GM12878 (cell line): ENCODE data around the gene SARM1. TPM values are rescaled to one million over a fixed set of nuclear protein-coding genes. Genes with fewer than 3 reads are reported as not detected.

Experiments
- ATAC-seq: fragments of 200-7000 bp; cut with Tn5 transposase; 3 replicates; pipeline ENCODE4 v1.9.1; 2020; ENCODE audit warnings: mild to moderate bottlenecking, moderate library complexity
- BruUV-seq: library from RNA; stranded (reverse); fragments of 400-500 nt; replicated peaks from 2 replicates; lab custom pipeline; 2021; lab: Mats Ljungman, UMichigan
- CTCF ChIA-PET: fragments of 300-600 bp; sonication (Branson Sonifier 250); formaldehyde crosslinking; extraction: SDS; loops from one replicate; lab custom pipeline; 2021; ENCODE audit warnings: inconsistent platforms; lab: Yijun Ruan, JAX
- POLR2A ChIA-PET: fragments of 350-600 bp; formaldehyde crosslinking; extraction: SDS; loops from one replicate; lab custom pipeline; 2021; ENCODE audit warnings: inconsistent platforms; lab: Charles Lee
- RAD21 ChIA-PET: fragments of 300-600 bp; sonication (Branson Sonifier 250); formaldehyde crosslinking; loops from one replicate; lab custom pipeline; 2023; ENCODE audit warnings: antibody characterized with exemption; ENCODE audit not compliant: unreplicated experiment; lab: Charles Lee
- SMC1A ChIA-PET: fragments of 300-600 bp; sonication (Branson Sonifier 250); formaldehyde crosslinking; loops from one replicate; lab custom pipeline; 2023; ENCODE audit not compliant: unreplicated experiment, uncharacterized antibody; lab: Charles Lee
- DNase-seq: peaks from one replicate; pipeline ENCODE4 v3.0.0-alpha.2; 2011; ENCODE audit warnings: low read depth, low spot score
- FAIRE-seq: peaks from 3 replicates; lab custom pipeline; 2011; peaks lifted over from hg19 to GRCh38; lab: Jason Lieb, UNC
- H2AFZ ChIP-seq: 2 replicates; pipeline ENCODE4 v1.6.0; 2011; ENCODE audit warnings: low read depth, low read length, control low read depth; ENCODE audit not compliant: control insufficient read depth
- H3K27ac ChIP-seq: 2 replicates; pipeline ENCODE4 v1.5.1; 2011; ENCODE audit warnings: control low read depth; ENCODE audit not compliant: control insufficient read depth, insufficient read depth
- H3K27me3 ChIP-seq, 2 experiments: replicated peaks in 1 of 2; 2 replicates each; pipeline versions ENCODE4 v1.6.0 to v1.6.1; 2011; ENCODE audit warnings: low read length in 1 of 2; ENCODE audit not compliant: control insufficient read depth in 2 of 2, insufficient read depth in 2 of 2
- H3K36me3 ChIP-seq, 2 experiments: 2 replicates each; pipeline ENCODE4 v1.5.1; 2011; ENCODE audit warnings: low read length in 1 of 2; ENCODE audit not compliant: control insufficient read depth in 2 of 2, insufficient read depth in 2 of 2
- H3K4me1 ChIP-seq: 2 replicates; pipeline ENCODE4 v1.6.1; 2011; ENCODE audit warnings: mild to moderate bottlenecking, low read length, moderate library complexity, mixed read lengths; ENCODE audit not compliant: control insufficient read depth, insufficient read depth
- H3K4me2 ChIP-seq: 2 replicates; pipeline ENCODE4 v1.6.0; 2011; ENCODE audit warnings: control low read depth; ENCODE audit not compliant: control insufficient read depth, insufficient read depth
- H3K4me3 ChIP-seq: fragments of 200-600 bp; sonication (generic); 2 replicates; pipeline ENCODE4 v1.5.1; 2016
- H3K79me2 ChIP-seq: 2 replicates; pipeline ENCODE4 v1.6.0; 2011; ENCODE audit warnings: low read length; ENCODE audit not compliant: control insufficient read depth, insufficient read depth
- H3K9ac ChIP-seq: 2 replicates; pipeline ENCODE4 v1.8.0; 2011; ENCODE audit warnings: low read length, control low read depth, mixed read lengths; ENCODE audit not compliant: control insufficient read depth, insufficient read depth
- H3K9me3 ChIP-seq: replicated peaks from 3 replicates; pipeline ENCODE4 v1.5.1; 2011; ENCODE audit warnings: mild to moderate bottlenecking, low read length; ENCODE audit not compliant: control insufficient read depth, insufficient read depth
- H4K20me1 ChIP-seq: 2 replicates; pipeline ENCODE4 v1.6.0; 2011; ENCODE audit not compliant: control insufficient read depth, insufficient read depth
- ASH2L ChIP-seq: fragments of 300-600, 200-600 bp; sonication (generic); IDR thresholded peaks from 2 replicates; pipeline ENCODE4 v1.6.1; 2017; ENCODE audit warnings: low read depth, mild to moderate bottlenecking, borderline replicate concordance
- BCL3 ChIP-seq: IDR thresholded peaks from 2 replicates; pipeline ENCODE4 v1.6.1; 2011; ENCODE audit warnings: borderline replicate concordance, low read depth, mild to moderate bottlenecking, moderate library complexity, low read length; ENCODE audit not compliant: insufficient read depth, poor library complexity, severe bottlenecking
- CHD4 ChIP-seq: fragments of 200-600 bp; sonication (generic); IDR thresholded peaks from 2 replicates; pipeline ENCODE4 v1.6.1; 2016; ENCODE audit warnings: mild to moderate bottlenecking
- ELK1 ChIP-seq: IDR thresholded peaks from 2 replicates; pipeline ENCODE4 v1.6.1; 2012; ENCODE audit warnings: low read depth, low read length, improper control_type of control experiment
- HCFC1 ChIP-seq: fragments of 150-350 bp; IDR thresholded peaks from 2 replicates; pipeline ENCODE4 v1.6.1; 2014; ENCODE audit warnings: low read length
- HDAC2 ChIP-seq: fragments of 200-600 bp; sonication (generic); IDR thresholded peaks from 2 replicates; pipeline ENCODE4 v1.6.1; 2017
- JUND ChIP-seq: IDR thresholded peaks from 2 replicates; pipeline ENCODE4 v1.6.1; 2012; ENCODE audit warnings: low read depth, mild to moderate bottlenecking, low read length, improper control_type of control experiment, moderate library complexity
- NFYB ChIP-seq: IDR thresholded peaks from 2 replicates; pipeline ENCODE4 v1.6.1; 2011; ENCODE audit warnings: low read depth, mild to moderate bottlenecking, low read length, improper control_type of control experiment, moderate library complexity; ENCODE audit not compliant: insufficient read depth
- NKRF ChIP-seq: fragments of 450-650 bp; conservative IDR thresholded peaks from 2 replicates; pipeline ENCODE4 v1.6.1; 2017; ENCODE audit warnings: mild to moderate bottlenecking, moderate library complexity
- PAX5 ChIP-seq: IDR thresholded peaks from 2 replicates; pipeline ENCODE4 v1.6.1; 2011; ENCODE audit warnings: low read depth, low read length, borderline replicate concordance
- SPI1 ChIP-seq: IDR thresholded peaks from 2 replicates; pipeline ENCODE4 v1.6.1; 2011; ENCODE audit warnings: low read depth, mild to moderate bottlenecking, low read length, moderate library complexity, borderline replicate concordance; ENCODE audit not compliant: insufficient read depth
- TCF7 ChIP-seq: IDR thresholded peaks from 2 replicates; pipeline ENCODE4 v1.6.1; 2014; ENCODE audit warnings: antibody characterized with exemption, borderline replicate concordance
- YY1 ChIP-seq: IDR thresholded peaks from 2 replicates; pipeline ENCODE4 v1.6.1; 2011; ENCODE audit warnings: low read depth, mild to moderate bottlenecking, low read length
- ZBTB33 ChIP-seq: fragments of 450-650 bp; IDR thresholded peaks from 2 replicates; pipeline ENCODE4 v1.6.1; 2017; ENCODE audit warnings: mild to moderate bottlenecking
- ZNF24 ChIP-seq: fragments of 450-650 bp; IDR thresholded peaks from 2 replicates; pipeline ENCODE4 v1.6.1; 2017; ENCODE audit warnings: antibody characterized with exemption, mild to moderate bottlenecking
- ZNF622 ChIP-seq: fragments of 450-650 bp; IDR thresholded peaks from 2 replicates; pipeline ENCODE4 v1.6.1; 2017; ENCODE audit warnings: mild to moderate bottlenecking, inconsistent platforms
- WGBS: methylation state at CpG from one replicate; pipeline ENCODE4 v1.1.6; 2016; ENCODE audit warnings: low lambda C conversion rate; ENCODE audit not compliant: insufficient replicate concordance, insufficient coverage; ENCODE audit errors: missing lambda C conversion rate; 5-methylcytosine and 5-hydroxymethylcytosine counted together
- in situ Hi-C: fragments of 300-500 bp; cut with MboI; formaldehyde crosslinking; loops from 9 replicates; pipeline ENCODE4 v1.14.3; 2018; ENCODE audit warnings: mixed read lengths
- intact Hi-C: fragments of 100-400 bp; cut with micrococcal nuclease; formaldehyde crosslinking; loops from one replicate; pipeline ENCODE4 v1.14.2; 2022; ENCODE audit not compliant: unreplicated experiment
- polyA plus RNA-seq, 11 experiments: library from polyadenylated mRNA; depleted of rRNA in 4 of 11; unstranded in 6 of 11; stranded (reverse) in 5 of 11; fragments of >200 nt; fragmentation: Nextera tagmentation in 4 of 11; fragmentation: Illumina TruSeq in 1 of 11; extraction: Ambion mirVana in 4 of 11; extraction: Trizol in 1 of 11; gene quantifications; 1 replicate in 1 of 11; 2 replicates in 10 of 11; pipeline versions ENCODE4 v1.2.1 to v1.2.3, GENCODE V29; 2011 to 2016; ENCODE audit warnings: inconsistent platforms in 2 of 11, missing spikeins in 2 of 11, low read depth in 1 of 11
- total RNA-seq, 4 experiments: library from RNA; depleted of rRNA in 3 of 4; stranded (reverse); fragments of >200 nt in 3 of 4; fragmentation: Illumina TruSeq in 1 of 4; extraction: Trizol in 1 of 4; gene quantifications; 2 replicates each; pipeline versions ENCODE4 v1.2.1 to v1.2.3, GENCODE V29; 2013 to 2021

Gene SARM1
- total and polyA plus RNA-seq, 10 of the 15 experiments (the other 5 are each of a cell fraction or from before 2014, with no cell fraction given) = 0.56 to 25.3 (median 11.9) TPM

DNA sequence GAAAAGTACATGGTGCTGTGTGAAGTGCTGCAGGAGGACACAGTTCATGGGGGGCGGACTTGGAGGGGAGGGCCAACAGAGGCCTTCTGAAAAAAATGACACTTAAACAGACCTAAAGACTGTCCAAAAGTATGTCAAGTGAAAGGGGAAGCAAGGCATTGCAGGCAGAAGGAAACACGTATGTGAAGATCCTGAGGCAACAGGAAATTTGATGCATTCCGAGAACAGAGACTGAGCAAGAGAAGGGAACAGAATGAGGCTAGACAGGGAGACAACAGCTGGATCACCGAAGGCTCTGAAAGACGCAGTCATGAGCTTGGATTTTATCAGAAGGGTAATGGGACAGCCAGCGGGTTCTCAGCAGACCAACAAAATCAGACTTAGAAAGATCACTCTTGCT lies 37.3 kb upstream of the SARM1 start:
- no TSS peak for BruUV-seq
- peaks cover 19% of the 10 kb centered on the region for H3K79me2 ChIP-seq
- TF ChIP-seq PAX5 (no peak), SPI1 (no peak), JUND (no peak), YY1 (no peak), ZBTB33 (no peak), HCFC1 (no peak), CHD4 (no peak), NFYB (no peak), BCL3 (no peak), ASH2L (no peak), ELK1 (no peak), ZNF24 (no peak), ZNF622 (no peak), TCF7 (no peak), NKRF (no peak), HDAC2 (no peak)
- TF ChIP-seq, all 136 proteins: peak for 0
- no peaks in the 10 kb centered on the region; the same call in 1 of the 2 replicates for H4K20me1 ChIP-seq
- no peak overlapping the region for H3K27ac ChIP-seq
- peak overlapping the region; percentile 88 for H3K4me3 ChIP-seq
- no peaks in the 10 kb centered on the region for H3K27me3 ChIP-seq
- WGBS = 30% methylated on average over 6 of the region's 6 CpGs
- H3K36me3 ChIP-seq = peaks cover under 1 to 2% of the 10 kb centered on the region in 2 experiments; a peak in 3 of 4 replicates
- H3K4me2 ChIP-seq = peak overlapping the region; percentile 86
- H2AFZ ChIP-seq = no peak overlapping the region
- ChIA-PET RAD21 (interaction anchor here (2.7 to 3.9 kb wide), 2 partner anchors 14 to 23 kb away, joined by 19 to 31 read pairs; partner anchors contain the start of genes POLDIP2 and TMEM97), SMC1A (interaction anchor here (2.7 to 3.6 kb wide), 2 partner anchors 16 to 22 kb away, joined by 12 to 27 read pairs; partner anchors contain the start of gene POLDIP2), CTCF (interaction anchor here (0.6 to 3.6 kb wide), 5 partner anchors 8 to 102 kb away, joined by 3 to 29 read pairs (median 5); partner anchors contain the start of gene TMEM97), POLR2A (interaction anchor here (0.6 to 3.2 kb wide), 3 partner anchors 12 to 38 kb away, joined by 3 to 13 read pairs (median 5); partner anchors contain the start of gene TMEM97)
- intact Hi-C loops (no loop called here), in situ Hi-C loops (loop anchor here (10.0 kb wide), 1 partner anchor 621 kb away; the partner anchor contains the start of gene PHF12)
- no peaks in the 10 kb centered on the region for H3K9me3 ChIP-seq
- ATAC-seq = no peak
- DNase-seq = no peak
- H3K9ac ChIP-seq = no peak overlapping the region
- peaks cover 3% of the 10 kb centered on the region for H3K4me1 ChIP-seq
- FAIRE-seq = no peak
